NCI-H1930 (cell line): ENCODE results near the gene BARD1.
"Not testable (repeated sequence)": the region's sequence is repeated elsewhere in the genome, so short reads cannot be mapped to it uniquely, and the experiment has no call there.

Experiments used
- DNase-seq, 2 experiments: peaks; one replicate each; lab custom pipeline; 2025; lab: John Stamatoyannopoulos, UW

BARD1 gene

GRCh38 chr2:214765180-214765579 is 44.3 kb downstream of the BARD1 start:
- no peak for DNase-seq

GRCh38 chr2:214753455-214753854 is 56.0 kb downstream of the BARD1 start:
- no peak for DNase-seq

GRCh38 chr2:214750529-214750928 is 59.0 kb downstream of the BARD1 start:
- no peak for DNase-seq

GRCh38 chr2:214747992-214748391 is 61.5 kb downstream of the BARD1 start:
- no peak for DNase-seq

- no peak for DNase-seq
Measured at GRCh38 chr2:214742119-214742518, 67.4 kb downstream of the BARD1 start.

- no peak for DNase-seq
Measured at GRCh38 chr2:214740867-214741395, 68.6 kb downstream of the BARD1 start.

GRCh38 chr2:214737188-214737587 is 72.3 kb downstream of the BARD1 start:
- no peak for DNase-seq

GRCh38 chr2:214730800-214731407 is 78.6 kb downstream of the BARD1 start:
- no peak for DNase-seq

GRCh38 chr2:214730248-214730647 is 79.2 kb downstream of the BARD1 start:
- no peak for DNase-seq

GRCh38 chr2:214724741-214725140 is 84.7 kb downstream of the BARD1 start:
- no peak for DNase-seq

- not testable (repeated sequence) for DNase-seq
Measured at GRCh38 chr2:214717837-214718236, 91.6 kb downstream of the BARD1 start.

- no peak for DNase-seq
Measured at GRCh38 chr2:214716811-214717560, 92.5 kb downstream of the BARD1 start.

- no peak for DNase-seq
Measured at GRCh38 chr2:214715025-214715424, 94.5 kb downstream of the BARD1 start.

- no peak for DNase-seq
Measured at GRCh38 chr2:214713080-214713830, 96.2 kb downstream of the BARD1 start.

- no peak for DNase-seq
Measured at GRCh38 chr2:214710729-214711128, 98.8 kb downstream of the BARD1 start.

GRCh38 chr2:214706986-214707385 is 102.5 kb downstream of the BARD1 start:
- no peak for DNase-seq

- no peak for DNase-seq
Measured at GRCh38 chr2:214699236-214699635, 110.2 kb downstream of the BARD1 start.

- no peak for DNase-seq
Measured at GRCh38 chr2:214696681-214697080, 112.8 kb downstream of the BARD1 start.

- no peak for DNase-seq
Measured at GRCh38 chr2:214695789-214696188, 113.7 kb downstream of the BARD1 start.

- not testable (repeated sequence) for DNase-seq
Measured at GRCh38 chr2:214683557-214683956, 125.9 kb downstream of the BARD1 start.

GRCh38 chr2:214679736-214680135 is 129.7 kb downstream of the BARD1 start:
- no peak for DNase-seq

- DNase-seq: no peak
Measured at GRCh38 chr2:214676421-214677089, 132.9 kb downstream of the BARD1 start.
